H54 (cell line): Measurements from ENCODE around the gene ATP2B3.

Experiments
- DNase-seq: peaks from one replicate; pipeline ENCODE4 v3.0.0; 2011; ENCODE audit warnings: low spot score, mixed read lengths; ENCODE audit not compliant: insufficient read length
- FAIRE-seq: peaks from 3 replicates; lab custom pipeline; 2011; peaks lifted over from hg19 to GRCh38; lab: Jason Lieb, UNC
- POLR2A ChIP-seq: IDR thresholded peaks from 2 replicates; pipeline ENCODE4 v1.6.1; 2011; ENCODE audit warnings: low read depth, mild to moderate bottlenecking, low read length

Gene ATP2B3

DNA sequence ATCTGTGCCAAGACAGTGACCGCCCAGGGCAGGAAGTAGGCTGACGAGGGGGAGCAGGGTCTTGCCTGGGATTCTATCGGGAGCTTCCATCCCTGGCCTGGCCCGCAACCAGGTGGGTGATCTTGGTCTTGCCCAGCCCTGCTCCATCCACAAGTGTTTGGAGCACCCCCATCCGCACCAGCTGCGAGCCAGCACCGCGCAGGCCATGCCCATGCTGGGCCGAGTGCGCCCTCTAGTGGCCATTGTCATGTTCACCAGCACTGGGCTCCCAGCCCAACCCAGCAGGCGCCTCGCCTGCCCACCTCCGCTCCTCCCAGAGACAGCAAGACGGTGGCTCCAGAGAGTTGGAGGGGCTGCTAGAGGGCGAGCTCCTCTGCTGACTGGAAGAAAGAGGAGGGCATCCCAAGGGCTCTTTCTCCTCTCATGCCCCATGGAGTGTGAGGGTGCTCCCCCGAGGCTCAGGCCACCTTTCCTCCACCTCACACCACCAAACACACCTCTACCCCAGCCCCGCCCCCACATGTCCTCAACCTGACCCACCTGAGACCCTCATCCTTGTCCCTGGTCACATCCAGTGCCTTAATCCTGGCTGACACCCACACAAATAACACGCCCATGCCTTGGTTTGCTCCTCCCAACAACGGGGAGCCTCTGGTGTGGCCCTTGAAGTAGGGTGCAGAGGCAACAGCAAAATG lies 9.8 kb upstream of the ATP2B3 start:
- FAIRE-seq (no peak), DNase-seq (peak; percentile 93)
- TF ChIP-seq POLR2A: no peak

DNA sequence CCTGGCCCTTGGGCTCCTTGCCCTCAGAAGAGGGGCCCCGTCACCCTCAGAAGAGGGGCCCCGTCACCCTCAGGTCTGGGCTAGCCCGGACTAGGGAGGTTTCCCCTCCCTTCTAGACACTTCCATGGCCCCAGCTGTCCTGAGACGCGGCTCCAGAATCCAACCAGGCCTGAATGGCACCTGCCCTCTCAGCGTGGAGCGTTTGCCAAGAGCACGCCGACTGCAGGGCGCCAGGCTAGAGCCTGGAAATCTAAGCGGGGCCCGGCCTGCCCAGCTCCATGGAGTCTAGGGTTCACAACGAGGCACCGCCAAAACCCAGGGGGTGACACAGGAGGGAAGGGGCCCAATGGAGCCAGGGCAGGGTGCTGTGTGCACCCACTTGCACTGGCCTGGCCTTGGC lies 7.8 kb upstream of the ATP2B3 start:
- FAIRE-seq (no peak), DNase-seq (no peak)
- TF ChIP-seq POLR2A: no peak

DNA sequence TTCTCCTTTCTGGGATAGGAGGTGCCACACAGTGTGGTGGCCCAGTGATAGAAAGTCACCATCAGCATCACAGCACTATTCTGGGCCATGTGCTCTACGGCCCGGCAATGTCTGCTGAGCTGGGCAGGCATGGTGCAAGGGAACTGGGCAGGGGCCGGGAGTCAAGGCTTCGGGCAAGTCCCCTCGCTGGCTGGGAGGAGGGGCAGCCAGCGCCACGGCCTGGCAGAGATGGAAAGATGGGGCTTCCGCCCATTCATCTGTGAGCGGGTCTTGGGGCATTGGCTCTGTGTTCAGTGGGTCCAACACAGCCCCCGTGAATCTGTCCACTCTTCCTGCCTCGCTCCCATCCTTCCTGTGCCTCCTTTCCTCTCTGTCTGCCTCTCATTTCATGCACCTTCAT lies 7.1 kb upstream of the ATP2B3 start:
- TF ChIP-seq POLR2A: no peak
- DNase-seq (no peak), FAIRE-seq (no peak)

DNA sequence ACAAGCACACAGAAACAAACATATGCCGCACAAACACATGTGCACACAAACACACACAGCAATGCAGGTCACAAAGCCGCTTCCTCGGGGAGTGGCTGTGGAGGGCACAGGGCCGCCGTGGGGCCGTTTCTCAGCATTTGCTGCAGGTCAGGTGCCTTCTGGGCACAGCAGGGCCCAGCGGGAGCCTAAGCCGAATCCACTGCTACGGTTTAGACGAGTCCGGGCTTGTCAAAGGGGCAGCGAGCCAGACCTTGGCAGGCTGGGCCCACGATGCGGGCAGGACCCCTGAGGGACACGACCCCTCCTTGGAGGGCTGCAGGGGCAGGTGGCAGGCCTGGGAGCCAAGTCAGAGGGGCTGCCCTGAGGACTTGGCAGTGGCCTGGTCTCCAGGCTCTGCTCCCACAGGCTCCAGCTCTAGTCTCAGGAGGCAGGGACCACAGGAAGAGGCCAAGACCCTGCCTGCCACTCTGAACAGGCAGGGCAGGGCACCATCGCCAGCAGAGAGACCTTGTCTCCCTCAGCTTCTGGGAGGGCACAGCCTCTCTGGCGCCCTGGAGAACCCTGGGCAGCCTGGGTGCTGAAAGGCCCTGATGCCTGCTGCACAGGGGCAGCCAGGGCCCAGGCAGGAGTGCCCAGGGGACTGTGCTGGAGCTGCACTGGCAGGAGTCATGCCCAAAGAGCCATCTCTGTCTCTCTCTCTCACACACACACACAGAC lies 5.5 kb upstream of the ATP2B3 start:
- TF ChIP-seq POLR2A: no peak
- FAIRE-seq: no peak
- DNase-seq: no peak

DNA sequence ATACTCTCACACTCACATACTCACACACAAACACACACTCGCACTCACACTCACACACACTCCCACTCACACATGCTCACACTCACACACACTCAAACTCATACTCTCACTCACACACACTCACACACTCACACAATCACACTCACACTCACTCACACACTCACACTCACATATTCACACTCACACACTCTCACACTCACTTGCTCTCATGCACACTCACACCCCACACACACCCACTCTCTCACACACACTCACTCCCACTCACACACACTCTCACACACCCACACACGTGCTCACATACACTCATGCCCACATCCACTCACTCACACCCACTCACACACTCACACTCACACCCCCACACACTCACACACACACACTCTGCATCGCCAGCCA lies 4.9 kb upstream of the ATP2B3 start:
- FAIRE-seq (no peak), DNase-seq (no peak)
- TF ChIP-seq POLR2A: no peak

DNA sequence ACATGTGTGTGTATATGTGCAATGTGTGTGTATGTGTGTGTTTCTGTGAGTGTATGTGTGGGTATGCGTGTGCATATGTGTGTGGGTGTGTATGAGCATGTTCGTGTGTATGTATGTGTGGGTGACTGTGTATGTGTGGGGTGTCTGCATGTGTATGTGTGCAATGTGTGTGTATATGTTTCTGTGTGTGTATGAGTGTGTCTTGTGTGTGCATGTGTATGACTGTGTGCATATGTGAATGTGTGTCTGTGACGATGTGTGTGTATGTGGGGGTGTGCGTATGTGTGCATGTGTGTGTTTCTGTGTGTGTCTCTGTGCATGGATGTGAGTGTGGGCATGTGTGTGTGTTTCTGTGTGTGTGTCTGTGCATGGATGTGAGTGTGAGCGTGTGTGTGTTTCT lies 4.2 kb upstream of the ATP2B3 start:
- FAIRE-seq (no peak), DNase-seq (no peak)
- no peak for TF ChIP-seq POLR2A

DNA sequence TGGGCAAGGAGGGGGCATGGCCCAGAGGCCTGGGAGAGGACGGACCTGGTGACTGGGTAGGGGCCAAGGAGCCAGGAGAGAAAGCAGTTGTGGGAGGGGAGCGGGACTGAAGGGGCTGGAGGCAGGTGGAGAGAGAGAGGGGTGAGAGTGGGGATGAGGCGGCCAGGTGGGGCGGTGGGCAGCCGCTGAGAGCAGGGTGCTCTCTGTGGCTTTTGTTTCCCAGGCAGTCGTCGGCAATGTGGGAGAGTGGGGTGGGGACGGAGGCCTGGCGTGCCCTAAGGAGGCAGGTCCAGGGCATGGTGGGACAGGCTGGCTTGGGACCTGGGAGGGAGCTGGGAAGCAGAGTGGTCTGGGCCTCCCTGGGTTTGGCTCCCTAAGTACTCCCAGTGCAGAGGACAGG lies 3.2 kb upstream of the ATP2B3 start:
- TF ChIP-seq POLR2A: no peak
- DNase-seq: no peak
- FAIRE-seq: no peak

DNA sequence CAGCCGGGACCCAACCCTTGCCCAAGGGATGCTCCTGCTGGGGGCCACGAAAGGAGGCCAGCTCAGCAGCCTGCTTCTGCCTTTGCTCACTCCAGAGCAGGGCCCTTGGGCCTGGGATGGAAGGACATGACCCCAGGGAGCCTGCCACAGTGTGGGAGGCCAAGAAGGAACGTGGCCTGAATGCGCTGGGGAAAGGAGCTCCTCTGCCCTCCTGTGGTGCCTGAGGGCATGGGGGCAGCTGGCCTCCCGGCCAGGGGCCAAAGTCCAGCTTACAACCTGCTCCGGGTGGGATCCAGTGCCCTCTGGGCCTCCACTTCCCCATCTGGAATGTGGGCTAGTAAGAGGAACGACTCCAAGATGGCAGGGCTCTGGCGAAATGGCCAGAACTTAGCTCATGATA lies 2.0 kb upstream of the ATP2B3 start:
- TF ChIP-seq POLR2A: no peak
- FAIRE-seq (no peak), DNase-seq (no peak)

DNA sequence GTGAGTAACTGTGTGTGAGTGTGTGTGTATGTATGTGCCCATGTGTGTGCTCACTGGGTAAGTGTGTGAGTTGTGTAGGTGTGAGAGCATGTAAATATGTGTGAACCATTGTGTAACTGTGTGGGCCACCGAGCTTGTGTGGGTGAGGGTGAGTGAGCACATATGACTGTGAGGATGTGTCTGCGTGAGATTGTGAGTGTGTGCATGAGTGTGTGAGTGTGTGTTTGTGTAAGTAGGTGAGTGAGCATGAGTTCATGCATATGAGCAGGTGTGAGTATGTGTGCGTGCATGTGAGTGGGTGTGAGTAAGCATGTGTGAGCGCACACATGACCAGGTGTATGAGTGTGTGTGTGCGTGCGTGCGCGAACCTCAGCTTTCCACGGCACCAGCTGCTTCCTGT lies 1.4 kb upstream of the ATP2B3 start:
- no peak for TF ChIP-seq POLR2A
- FAIRE-seq (no peak), DNase-seq (no peak)

DNA sequence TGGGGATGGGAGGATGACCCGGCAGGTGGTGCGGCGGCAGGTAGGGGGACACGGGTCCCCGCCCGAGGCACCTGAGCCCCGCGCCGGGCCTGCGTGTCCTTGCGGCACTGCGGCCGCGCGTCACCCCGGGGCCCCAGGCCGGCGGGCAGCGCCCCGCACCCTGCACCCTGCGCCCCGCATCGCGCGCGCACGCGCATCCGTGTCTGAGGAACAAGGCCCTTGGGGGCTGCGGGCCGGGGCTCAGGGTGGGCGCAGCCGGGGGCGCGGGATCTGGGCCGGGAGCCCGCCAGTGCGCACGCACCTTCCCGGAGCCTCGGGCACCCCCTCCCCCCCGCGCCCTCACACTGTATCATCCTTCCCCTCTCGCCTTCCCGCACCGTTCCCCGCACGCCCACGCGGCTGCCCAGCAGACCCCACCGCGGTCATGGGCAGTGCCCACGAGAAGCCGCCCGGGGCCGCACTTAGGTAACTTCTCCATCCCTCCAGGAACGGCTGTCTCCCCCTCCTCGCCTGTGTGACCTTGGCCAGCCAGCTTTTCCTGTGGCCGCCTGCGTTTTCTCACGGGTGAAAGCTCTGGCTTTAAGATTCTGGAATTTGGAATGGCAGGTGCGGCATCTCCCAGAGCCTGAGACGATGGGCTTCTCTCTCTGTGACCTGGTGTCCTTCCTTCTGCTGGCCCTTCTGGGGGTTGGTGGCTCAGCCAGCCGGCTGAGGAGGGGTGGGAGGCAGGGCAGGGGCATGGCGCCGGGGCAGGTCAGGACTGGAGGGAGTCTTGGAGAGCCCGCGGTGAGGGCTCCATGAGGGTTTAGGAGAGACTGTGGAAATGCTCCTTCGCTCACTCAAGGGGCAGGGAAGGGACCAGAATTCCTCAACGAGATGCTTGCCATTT lies 748 bp downstream of the ATP2B3 start:
- FAIRE-seq: no peak
- no peak for TF ChIP-seq POLR2A
- DNase-seq: no peak

DNA sequence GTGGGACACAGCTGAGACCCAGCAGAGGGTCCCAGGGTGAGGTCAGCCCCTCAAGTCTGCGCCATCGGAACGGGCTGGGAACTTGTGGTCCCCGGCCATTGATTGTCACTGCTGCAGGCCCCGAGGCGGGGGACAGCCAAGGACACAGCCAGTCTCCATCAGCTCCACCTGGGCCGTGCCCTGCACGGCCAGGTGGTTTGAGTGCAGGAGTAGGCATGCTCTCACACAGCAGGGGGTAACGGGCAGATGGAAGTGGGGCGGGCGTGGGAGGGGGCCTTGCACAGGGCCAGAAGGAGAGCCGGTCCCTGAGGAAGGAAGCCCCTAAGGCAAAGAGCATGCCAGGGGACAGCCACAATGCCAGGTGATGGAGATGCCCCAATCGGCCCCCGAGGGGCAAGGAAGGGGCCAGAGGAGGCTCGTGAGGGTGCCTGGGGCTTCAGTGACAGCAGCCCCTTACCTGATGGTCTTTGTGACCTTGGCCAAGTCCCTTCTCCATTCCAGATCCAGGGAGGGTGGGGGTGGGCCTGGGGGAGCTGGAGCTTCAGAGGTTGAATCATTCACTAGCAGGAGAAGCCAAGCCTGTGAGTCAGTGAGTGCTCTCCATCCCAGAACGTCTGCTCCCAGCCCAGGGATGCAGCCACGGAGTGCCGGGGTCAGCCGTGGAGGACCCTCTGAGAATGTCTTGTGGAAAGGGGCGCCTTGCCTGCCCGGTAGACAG lies 2.3 kb downstream of the ATP2B3 start:
- DNase-seq (peak; percentile 97), FAIRE-seq (no peak)
- no peak for TF ChIP-seq POLR2A

DNA sequence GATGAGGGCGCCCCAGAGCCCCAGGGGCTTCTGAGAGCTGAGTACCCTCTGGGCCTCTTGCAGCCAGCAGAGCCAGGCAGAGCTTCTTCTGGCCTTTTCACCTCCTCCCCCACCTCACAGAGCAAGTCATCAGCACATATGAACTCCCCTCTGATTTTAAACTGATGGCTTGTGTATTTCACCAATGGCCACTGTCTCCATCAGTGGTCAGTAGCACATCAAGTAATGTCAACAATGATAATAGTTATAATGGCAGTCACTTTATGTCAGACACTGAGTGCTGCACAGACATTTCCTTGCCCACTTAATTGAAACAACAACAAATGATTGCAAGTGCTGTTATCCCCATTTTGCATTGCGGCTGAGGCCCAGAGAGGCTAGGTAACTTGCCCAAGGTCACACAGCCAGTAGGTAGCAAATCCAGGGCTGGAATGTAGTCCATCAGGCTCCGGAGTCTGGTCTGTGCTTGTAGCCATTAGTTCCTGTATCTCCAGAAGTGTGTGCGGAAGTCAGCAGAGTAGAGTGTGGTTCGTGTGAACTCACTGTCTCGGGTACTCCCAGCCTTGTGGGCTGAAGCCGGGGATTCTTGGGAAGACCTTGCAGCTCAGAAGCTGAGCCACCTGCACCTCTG lies 3.0 kb downstream of the ATP2B3 start:
- DNase-seq (peak; percentile 61), FAIRE-seq (no peak)
- TF ChIP-seq POLR2A: no peak

DNA sequence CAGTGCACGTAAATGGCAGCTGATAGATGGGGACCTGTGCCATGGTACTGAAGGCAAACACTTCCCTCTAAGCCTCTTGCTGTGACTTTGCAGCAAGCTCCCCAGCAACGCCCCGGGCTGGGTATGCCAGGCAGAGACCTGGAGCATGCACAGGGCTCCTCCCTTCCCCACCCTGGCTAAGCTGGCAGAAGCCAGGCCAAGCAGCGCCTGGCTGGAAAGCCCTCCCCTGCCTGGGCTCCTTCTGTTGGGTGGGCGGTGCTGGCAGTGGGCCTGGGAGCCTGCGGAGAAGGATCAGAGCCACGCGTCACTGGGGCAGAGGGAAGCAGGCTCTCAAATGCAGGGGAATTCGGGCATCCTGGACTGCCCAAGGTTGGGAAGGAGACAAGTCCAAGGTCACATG lies 3.6 kb downstream of the ATP2B3 start:
- FAIRE-seq (no peak), DNase-seq (no peak)
- no peak for TF ChIP-seq POLR2A
